Thyroid gland (tissue), 4 donors: ENCODE results near the gene SCN5A. TPM values are rescaled to one million over a fixed set of nuclear protein-coding genes. Genes with fewer than 3 reads are reported as not detected.
"Not testable (repeated sequence)": the region's sequence is repeated elsewhere in the genome, so short reads cannot be mapped to it uniquely, and the experiment has no call there.

Experiments
- DNase-seq, 2 donors: peaks; one replicate each; pipeline ENCODE4 v3.0.0-alpha.2; 2019
- H3K27ac ChIP-seq, 3 donors: fragments of 200-600 bp; sonication (generic); 1 replicate in 2 of 3; 2 replicates in 1 of 3; pipeline ENCODE4 v1.5.1; 2016 to 2019; ENCODE audit warnings: mild to moderate bottlenecking in 1 of 3, moderate library complexity in 1 of 3
- H3K27me3 ChIP-seq: fragments of 200-600 bp; sonication (generic); one replicate; pipeline ENCODE4 v1.5.1; 2019
- H3K36me3 ChIP-seq, 2 donors: fragments of 200-600 bp; sonication (generic); one replicate each; pipeline ENCODE4 v1.5.1; 2016 to 2019
- H3K4me1 ChIP-seq, 2 donors: fragments of 200-600 bp; sonication (generic); one replicate each; pipeline ENCODE4 v1.5.1; 2017 to 2019
- H3K4me3 ChIP-seq, 3 donors: fragments of 200-600 bp; sonication (generic); replicated peaks in 1 of 3; 1 replicate in 2 of 3; 2 replicates in 1 of 3; pipeline ENCODE4 v1.5.1; 2016; ENCODE audit warnings: mild to moderate bottlenecking in 1 of 3
- H3K9me3 ChIP-seq: fragments of 200-600 bp; sonication (generic); one replicate; pipeline ENCODE4 v1.5.1; 2017
- POLR2A ChIP-seq, 2 donors: fragments of 450-650 bp; IDR thresholded peaks; one replicate each; pipeline ENCODE4 v1.6.1; 2017; ENCODE audit warnings: antibody characterized with exemption in 2 of 2, mild to moderate bottlenecking in 2 of 2, moderate library complexity in 1 of 2
- WGBS, 2 donors: methylation state at CpG; one replicate each; pipeline ENCODE4 v1.1.5; 2017; 5-methylcytosine and 5-hydroxymethylcytosine counted together
- intact Hi-C: fragments of 100-400 bp; cut with DNase I; formaldehyde crosslinking; loops from one replicate; pipeline ENCODE4 v1.15.1; 2023
- total RNA-seq, 4 donors: library from RNA; depleted of rRNA; stranded (reverse); fragments of >200 nt; gene quantifications; one replicate each; pipeline ENCODE4 v1.2.3, GENCODE V29; 2016
- TF ChIP-seq, protein P1 (sequence below), 6 experiments: fragments of 200-600 bp in 3 of 6; fragments of 450-650 bp in 3 of 6; sonication (generic) in 3 of 6; IDR thresholded peaks; one replicate each; pipeline ENCODE4 v1.5.1; 2016 to 2019; ENCODE audit warnings: antibody characterized with exemption in 6 of 6, mild to moderate bottlenecking in 2 of 6, inconsistent platforms in 1 of 6, moderate library complexity in 1 of 6

SCN5A gene
- total RNA-seq, 4 donors from 2014 or later, result 0.13 to 1.9 (median 1.1) TPM

DNA sequence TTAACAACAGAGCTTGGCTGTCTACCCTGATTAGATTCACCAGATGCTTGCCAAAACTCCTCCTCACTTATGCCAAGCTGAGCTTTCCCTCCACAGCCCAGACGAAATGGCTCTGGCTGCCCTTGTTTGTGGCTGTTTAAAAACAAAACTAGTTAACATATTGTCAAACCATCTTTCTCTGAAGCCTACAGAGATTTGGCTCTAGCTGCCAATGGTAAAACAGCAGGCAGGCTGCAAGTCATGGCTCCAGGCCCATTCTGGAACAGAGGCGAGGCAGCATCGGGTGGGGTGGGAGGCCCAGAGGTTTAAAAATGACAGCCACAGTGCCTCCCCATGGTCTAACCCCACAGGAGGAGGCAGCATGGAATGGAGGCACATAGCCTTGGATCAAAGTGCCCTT lies 75.9 kb downstream of the SCN5A start:
- no peaks in the 10 kb centered on the region for H3K36me3 ChIP-seq
- WGBS, 2 donors, result 70 to 89% methylated on average over 3 of the region's 3 CpGs
- no peaks in the 10 kb centered on the region for H3K9me3 ChIP-seq
- intact Hi-C loops, result no loop called here
- H3K27ac ChIP-seq, result no peak overlapping the region
- no peak for TF ChIP-seq POLR2A (IDR thresholded peaks at IDR 0.05)
- TF ChIP-seq, protein P1, sequence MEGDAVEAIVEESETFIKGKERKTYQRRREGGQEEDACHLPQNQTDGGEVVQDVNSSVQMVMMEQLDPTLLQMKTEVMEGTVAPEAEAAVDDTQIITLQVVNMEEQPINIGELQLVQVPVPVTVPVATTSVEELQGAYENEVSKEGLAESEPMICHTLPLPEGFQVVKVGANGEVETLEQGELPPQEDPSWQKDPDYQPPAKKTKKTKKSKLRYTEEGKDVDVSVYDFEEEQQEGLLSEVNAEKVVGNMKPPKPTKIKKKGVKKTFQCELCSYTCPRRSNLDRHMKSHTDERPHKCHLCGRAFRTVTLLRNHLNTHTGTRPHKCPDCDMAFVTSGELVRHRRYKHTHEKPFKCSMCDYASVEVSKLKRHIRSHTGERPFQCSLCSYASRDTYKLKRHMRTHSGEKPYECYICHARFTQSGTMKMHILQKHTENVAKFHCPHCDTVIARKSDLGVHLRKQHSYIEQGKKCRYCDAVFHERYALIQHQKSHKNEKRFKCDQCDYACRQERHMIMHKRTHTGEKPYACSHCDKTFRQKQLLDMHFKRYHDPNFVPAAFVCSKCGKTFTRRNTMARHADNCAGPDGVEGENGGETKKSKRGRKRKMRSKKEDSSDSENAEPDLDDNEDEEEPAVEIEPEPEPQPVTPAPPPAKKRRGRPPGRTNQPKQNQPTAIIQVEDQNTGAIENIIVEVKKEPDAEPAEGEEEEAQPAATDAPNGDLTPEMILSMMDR (IDR thresholded peaks at IDR 0.05), result no peak
- no peak for DNase-seq
- H3K27me3 ChIP-seq, result no peaks in the 10 kb centered on the region
- no peaks in the 10 kb centered on the region for H3K4me1 ChIP-seq
- H3K4me3 ChIP-seq, result no peak overlapping the region

DNA sequence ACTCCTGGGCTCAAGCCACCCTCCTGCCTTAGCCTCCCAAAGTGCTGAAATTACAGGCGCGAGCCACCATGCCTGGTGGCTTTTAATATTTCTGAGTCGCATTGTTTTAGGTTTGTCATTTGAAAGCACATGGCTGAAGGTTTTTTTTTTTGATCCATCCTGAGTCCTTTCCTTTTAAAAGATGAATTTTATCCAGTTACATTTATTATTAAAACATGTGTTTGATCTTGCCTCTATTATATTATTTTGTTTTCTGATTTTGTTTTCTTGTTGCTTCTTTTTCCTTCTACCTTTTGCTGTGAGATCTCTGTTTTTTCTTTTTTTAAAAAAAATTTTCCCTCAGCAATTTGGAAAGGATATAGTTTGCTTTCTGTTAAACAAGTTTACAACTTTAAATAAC lies 76.4 kb downstream of the SCN5A start:
- no peak for TF ChIP-seq POLR2A (IDR thresholded peaks at IDR 0.05)
- TF ChIP-seq, protein P1 (IDR thresholded peaks at IDR 0.05), result no peak
- Histone ChIP-seq H3K9me3 (no peaks in the 10 kb centered on the region), H3K36me3 (no peaks in the 10 kb centered on the region), H3K27ac (no peak overlapping the region), H3K4me1 (no peaks in the 10 kb centered on the region), H3K27me3 (no peaks in the 10 kb centered on the region), H3K4me3 (no peak overlapping the region)
- no peak for DNase-seq
- intact Hi-C loops, result no loop called here
- 97 to 98% methylated on average over 3 of the region's 3 CpGs for WGBS, 2 donors

DNA sequence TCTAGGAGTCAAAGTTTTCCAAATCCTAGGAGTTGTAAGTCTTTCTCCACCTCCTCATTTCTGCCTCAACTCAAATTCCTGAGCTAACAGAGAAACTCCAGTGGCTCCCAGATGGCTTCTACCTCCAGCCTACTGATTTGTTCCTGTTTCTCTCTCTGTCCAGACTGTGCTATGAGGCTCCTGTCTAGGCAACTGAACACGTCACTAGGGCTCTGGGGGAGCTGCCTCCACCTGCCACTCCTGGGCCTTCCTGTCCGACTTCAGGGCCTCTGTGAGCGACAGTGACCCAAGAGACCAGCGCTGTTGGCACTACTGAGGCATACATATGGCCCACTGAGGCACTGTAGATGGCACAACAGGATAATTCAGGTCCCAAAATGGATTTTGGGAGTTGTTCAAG lies 82.0 kb downstream of the SCN5A start:
- Histone ChIP-seq H3K36me3 (no peaks in the 10 kb centered on the region), H3K4me1 (no peaks in the 10 kb centered on the region), H3K27ac (no peak overlapping the region), H3K27me3 (no peaks in the 10 kb centered on the region), H3K9me3 (no peaks in the 10 kb centered on the region), H3K4me3 (no peak overlapping the region)
- WGBS, 2 donors, result 90 to 97% methylated on average over 4 of the region's 4 CpGs
- TF ChIP-seq, protein P1 (IDR thresholded peaks at IDR 0.05), result no peak
- no peak for TF ChIP-seq POLR2A (IDR thresholded peaks at IDR 0.05)
- intact Hi-C loops, result no loop called here
- DNase-seq, result no peak

DNA sequence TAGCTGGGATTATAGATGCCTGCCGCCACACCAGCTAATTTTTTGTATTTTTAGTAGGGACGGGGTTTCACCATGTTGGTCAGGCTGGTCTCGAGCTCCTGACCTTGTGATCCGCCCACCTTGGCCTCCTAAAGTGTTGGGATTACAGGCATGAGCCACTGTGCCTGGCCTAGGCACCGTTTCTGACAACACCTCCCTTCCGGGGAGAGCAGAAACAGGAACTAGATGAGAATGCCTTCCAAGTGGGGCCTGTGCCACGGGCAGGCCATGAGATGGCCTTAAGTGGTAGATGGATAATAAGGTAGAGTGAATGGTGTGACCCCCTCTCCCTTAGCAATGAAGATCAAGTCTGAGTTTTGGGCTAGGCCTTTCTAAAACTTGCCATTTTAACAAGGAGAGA lies 82.7 kb downstream of the SCN5A start:
- intact Hi-C loops, H3K4me1 ChIP-seq, H3K4me3 ChIP-seq, H3K27me3 ChIP-seq, H3K9me3 ChIP-seq, H3K36me3 ChIP-seq, H3K27ac ChIP-seq, DNase-seq: not testable (repeated sequence)
- 82 to 91% methylated on average over 7 of the region's 7 CpGs for WGBS, 2 donors

DNA sequence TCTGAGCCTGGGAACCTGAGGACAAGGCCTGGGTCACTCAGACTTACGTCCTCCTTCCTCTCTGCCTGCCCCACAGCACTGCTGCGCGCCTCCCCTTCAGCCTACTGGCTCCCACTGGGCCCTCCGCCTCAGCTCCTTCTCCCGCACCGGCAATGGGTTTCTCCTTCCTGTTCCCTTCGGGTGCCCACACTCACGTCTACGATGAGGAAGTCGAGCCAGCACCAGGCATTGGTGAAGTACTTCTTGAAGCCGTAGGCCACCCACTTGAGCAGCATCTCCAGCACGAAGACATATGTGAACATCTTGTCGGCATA lies 83.3 kb downstream of the SCN5A start:
- intact Hi-C loops, result no loop called here
- Histone ChIP-seq H3K36me3 (no peaks in the 10 kb centered on the region), H3K4me1 (no peaks in the 10 kb centered on the region), H3K27ac (no peak overlapping the region), H3K4me3 (no peak overlapping the region), H3K27me3 (no peaks in the 10 kb centered on the region), H3K9me3 (no peaks in the 10 kb centered on the region)
- TF ChIP-seq, protein P1 (IDR thresholded peaks at IDR 0.05), result no peak
- TF ChIP-seq POLR2A (IDR thresholded peaks at IDR 0.05), result no peak
- DNase-seq, result no peak
- 81 to 87% methylated on average over 13 of the region's 13 CpGs for WGBS, 2 donors
